AG09309 (cell line): ENCODE data around the gene PKN1.
"Not testable (repeated sequence)": the region's sequence is repeated elsewhere in the genome, so short reads cannot be mapped to it uniquely, and the experiment has no call there.

Source experiments
- DNase-seq: peaks from one replicate; pipeline ENCODE4 v3.0.0-alpha.2; 2010; ENCODE audit warnings: low read depth
- H3K4me3 ChIP-seq: 2 replicates; pipeline ENCODE4 v1.5.1; 2011; ENCODE audit warnings: mild to moderate bottlenecking, low read depth, low read length, moderate library complexity; ENCODE audit not compliant: control insufficient read depth
- TF ChIP-seq, protein P1 (sequence below): IDR thresholded peaks from 2 replicates; pipeline ENCODE4 v1.5.1; 2011; ENCODE audit warnings: mild to moderate bottlenecking, low read depth, low read length, inconsistent platforms; ENCODE audit not compliant: insufficient read depth, control insufficient read depth; ENCODE audit errors: missing control alignments

Gene PKN1

DNA sequence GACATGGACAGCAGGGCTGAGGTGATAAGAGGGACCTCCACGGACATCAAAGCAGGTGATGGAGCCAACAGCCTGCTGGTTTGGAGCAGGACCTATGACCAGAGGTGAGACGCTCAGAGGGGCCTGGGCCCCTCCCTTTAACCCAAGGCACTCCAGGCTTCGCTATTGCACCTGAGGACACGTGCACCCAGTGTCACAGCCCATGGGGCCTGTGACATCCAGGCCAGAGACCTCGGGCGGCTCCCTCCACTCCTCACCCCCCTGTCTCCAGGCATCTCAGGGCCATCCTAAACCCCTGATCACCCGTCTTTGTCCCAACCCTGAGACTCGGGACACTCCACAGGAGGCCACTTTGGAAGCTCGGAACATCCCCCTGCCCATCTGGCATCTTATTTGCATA lies 38.9 kb upstream of the PKN1 start:
- DNase-seq = no peak
- TF ChIP-seq, protein P1, sequence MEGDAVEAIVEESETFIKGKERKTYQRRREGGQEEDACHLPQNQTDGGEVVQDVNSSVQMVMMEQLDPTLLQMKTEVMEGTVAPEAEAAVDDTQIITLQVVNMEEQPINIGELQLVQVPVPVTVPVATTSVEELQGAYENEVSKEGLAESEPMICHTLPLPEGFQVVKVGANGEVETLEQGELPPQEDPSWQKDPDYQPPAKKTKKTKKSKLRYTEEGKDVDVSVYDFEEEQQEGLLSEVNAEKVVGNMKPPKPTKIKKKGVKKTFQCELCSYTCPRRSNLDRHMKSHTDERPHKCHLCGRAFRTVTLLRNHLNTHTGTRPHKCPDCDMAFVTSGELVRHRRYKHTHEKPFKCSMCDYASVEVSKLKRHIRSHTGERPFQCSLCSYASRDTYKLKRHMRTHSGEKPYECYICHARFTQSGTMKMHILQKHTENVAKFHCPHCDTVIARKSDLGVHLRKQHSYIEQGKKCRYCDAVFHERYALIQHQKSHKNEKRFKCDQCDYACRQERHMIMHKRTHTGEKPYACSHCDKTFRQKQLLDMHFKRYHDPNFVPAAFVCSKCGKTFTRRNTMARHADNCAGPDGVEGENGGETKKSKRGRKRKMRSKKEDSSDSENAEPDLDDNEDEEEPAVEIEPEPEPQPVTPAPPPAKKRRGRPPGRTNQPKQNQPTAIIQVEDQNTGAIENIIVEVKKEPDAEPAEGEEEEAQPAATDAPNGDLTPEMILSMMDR = no peak

GRCh38 chr19:14395262-14395661 lies 37.8 kb upstream of the PKN1 start:
- DNase-seq = no peak
- TF ChIP-seq, protein P1 = no peak
- H3K4me3 ChIP-seq = no peak overlapping the region

More for the DNA sequence above, 38.9 kb upstream of the PKN1 start:
- H3K4me3 ChIP-seq = no peak overlapping the region

DNA sequence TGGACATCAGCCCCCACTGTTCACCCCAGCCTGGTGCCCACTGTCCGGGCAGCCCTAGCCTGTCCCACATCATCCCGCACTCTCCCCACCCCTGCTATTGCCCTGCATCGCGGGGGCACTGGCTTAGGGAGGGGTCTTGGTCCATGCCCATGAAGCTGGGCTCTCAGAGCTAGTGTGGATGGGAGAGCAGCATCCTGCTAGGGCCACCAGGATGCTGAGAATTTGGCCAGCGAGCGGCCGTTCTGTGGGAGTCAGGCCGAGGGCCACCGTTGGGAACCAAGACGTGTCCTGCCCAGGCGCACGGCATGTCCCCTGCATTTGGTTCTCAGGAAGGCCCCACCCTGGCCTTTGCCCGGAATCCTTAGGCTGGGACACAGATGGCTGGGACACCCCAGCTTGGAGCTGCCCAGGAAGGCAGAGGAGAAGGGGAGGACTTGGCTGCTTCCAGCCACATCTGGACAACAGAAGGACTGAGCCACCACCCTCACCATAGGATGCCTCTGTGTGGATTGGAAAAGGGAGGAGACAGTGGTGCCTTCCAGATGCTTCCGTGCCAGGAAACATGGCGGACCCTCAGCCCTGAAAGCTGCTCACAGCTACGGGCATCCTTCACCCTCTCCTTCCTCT lies 37.3 kb upstream of the PKN1 start:
- no peak overlapping the region for H3K4me3 ChIP-seq
- no peak for DNase-seq
- TF ChIP-seq, protein P1 = no peak

- DNase-seq, H3K4me3 ChIP-seq: not testable (repeated sequence)
Observed at GRCh38 chr19:14396730-14397129, 36.4 kb upstream of the PKN1 start.

DNA sequence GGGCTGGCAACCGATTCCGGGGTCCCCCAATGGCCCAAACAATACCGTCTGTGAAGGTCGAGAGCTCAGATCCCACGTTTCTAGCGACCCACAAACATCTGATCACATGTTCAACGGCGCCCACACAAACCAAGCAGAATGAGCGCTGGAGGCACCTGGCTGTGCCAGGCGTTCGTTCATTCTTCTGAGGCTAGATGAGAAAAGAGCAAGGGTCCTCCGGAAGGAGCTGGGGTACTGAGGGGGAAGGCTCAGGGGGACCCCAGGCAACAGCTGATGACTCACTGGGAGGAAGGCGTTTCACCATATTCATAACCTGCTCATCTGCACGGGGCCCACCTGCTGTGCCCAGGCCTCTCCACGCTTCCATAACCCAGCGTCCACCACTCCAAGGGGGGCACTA lies 35.9 kb upstream of the PKN1 start:
- H3K4me3 ChIP-seq, DNase-seq: not testable (repeated sequence)

DNA sequence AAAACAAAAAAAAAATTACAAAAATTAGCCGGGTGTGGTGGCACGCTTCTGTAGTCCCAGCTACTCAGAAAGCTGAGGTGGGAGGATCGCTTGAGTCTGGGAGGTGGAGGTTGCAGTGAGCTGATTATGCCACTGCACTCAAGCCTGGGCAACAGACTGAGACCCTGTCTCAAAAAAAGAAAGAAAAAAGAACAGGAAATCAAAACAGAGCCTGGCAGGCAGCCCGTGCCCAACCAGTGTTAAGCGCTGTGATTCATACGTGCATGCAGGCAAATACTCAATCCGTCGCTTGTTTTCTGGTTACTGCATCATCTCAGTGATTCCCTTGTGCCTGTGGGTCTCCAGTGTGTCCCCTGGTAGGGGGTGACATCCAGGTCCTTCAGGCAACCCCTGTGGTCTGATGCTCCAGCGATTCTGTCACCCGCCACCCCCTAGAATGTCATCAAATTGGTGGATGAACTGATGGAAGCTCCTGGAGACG lies 32.1 kb upstream of the PKN1 start:
- no peak for DNase-seq
- H3K4me3 ChIP-seq = no peak overlapping the region
- TF ChIP-seq, protein P1 = no peak

DNA sequence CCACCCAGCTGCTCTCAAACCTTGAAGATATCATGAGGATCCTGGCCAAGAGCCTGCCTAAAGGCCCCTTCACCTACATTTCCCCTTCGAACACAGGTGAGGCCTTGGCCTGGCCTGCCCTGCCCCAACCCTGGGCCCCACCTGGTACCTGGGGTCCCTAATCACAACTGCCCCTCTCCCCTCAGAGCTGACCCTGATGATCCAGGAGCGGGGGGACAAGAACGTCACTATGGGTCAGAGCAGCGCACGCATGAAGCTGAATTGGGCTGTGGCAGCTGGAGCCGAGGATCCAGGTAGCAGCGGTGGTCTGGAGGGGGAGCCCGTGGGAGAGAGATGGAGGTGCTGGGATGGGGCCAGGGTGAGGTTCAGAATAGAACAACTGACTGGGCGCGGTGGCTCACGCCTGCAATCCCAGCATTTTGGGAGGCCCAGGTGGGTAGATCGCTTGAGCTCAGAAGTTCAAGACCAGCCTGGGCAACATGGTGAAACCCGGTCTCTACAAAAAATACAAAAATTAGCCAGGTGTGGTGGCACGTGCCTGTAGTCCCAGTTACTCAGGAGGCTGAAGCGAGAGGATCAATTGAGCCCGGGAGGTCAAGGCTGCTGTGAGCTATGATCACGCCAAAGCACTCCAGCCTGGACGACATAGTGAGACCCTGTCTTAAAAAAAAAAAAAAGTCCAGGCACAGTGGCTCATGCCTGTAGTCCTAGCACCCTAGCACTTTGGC lies 31.5 kb upstream of the PKN1 start:
- TF ChIP-seq, protein P1 = no peak
- no peak overlapping the region for H3K4me3 ChIP-seq

More for the DNA sequence above, 31.5 kb upstream of the PKN1 start:
- no peak for DNase-seq
